HK-2 (cell line): ENCODE data around the gene SH3BGRL3.

Experiments
- DNase-seq: peaks from one replicate; pipeline ENCODE4 v3.0.0-alpha.2; 2018; ENCODE audit not compliant: unreplicated experiment

Gene SH3BGRL3

GRCh38 chr1:26277719-26278118, 2.2 kb upstream of the SH3BGRL3 start:
- DNase-seq: no peak

DNA sequence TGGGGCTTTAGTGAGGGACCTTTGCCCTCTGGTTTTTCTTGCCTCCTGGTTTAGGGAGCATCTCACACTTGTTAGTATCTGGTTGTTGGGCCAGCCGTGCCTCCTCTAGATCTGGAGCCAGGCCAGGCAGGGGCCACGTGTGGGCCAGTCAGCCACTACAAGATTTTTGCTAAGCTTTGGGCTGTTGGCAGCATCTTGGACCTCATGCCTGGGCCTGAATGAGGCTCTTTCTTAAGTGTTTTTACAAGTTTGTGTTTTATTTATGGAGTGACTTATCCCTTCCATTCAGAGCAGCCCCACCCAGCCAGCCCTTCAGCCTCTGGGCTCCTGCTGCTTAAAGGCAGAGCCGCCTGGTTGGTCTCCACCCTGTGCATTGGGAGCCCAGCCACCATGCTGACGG, 1.6 kb upstream of the SH3BGRL3 start:
- no peak for DNase-seq

DNA sequence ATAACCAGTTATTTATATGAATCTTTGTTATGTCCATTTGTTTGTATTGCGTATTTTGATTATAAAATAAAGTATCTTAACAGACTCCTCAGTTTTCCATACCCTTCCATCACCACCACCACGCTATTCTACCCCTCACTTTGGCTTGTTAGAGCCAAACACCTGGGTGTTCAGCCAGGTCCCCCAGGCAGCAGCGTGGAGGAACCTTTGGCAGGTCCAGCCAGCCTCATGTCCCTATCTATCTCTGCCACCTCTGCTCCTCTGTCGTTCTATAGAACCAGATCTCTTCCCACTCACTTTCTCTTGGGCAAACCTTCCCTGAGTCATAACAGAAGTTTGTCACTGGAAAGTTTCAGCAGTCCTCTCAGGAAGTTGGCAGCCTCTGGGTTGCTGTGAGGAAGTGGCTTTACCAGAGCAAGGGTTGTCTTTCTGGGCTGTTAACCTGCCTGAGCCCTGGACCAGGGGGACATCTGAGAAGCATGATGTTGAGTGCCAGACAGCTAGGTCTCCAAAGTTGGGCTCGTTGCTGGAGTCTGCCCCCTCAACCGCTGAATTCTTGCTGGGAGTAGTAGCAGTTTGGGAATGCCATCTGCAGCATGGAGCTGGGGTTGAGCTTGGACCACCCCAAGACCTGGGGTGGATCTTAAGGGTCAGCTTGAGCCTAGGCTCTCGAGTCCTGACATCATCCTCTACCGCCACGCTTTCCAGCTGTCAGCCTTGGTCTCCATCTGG, 996 bp upstream of the SH3BGRL3 start:
- DNase-seq: no peak

- DNase-seq: peak; percentile 68
Measured at GRCh38 chr1:26280333-26281042, 602 bp downstream of the SH3BGRL3 start.

GRCh38 chr1:26281091-26281958, 1.4 kb downstream of the SH3BGRL3 start:
- DNase-seq: no peak

DNA sequence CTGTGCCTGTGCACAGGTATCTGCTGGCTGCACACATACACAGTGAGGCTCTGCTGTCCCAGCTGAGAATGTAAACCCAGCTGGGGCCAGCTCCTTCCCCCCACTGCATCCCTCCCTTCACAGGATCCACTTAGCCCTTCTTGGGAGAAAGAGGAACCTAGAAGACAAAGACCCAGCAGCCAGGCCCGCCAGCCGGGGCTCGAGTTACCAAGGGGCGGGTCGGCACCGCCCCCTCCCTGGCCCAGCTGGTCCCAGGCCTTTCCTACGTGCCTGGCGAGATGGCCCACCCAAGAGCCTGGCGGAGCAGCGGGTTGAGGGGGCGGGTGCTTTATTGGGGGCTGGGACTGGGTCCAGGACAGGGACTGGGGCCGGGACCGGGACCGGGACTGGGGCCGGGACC, 2.1 kb downstream of the SH3BGRL3 start:
- no peak for DNase-seq

GRCh38 chr1:26282401-26282918, 2.6 kb downstream of the SH3BGRL3 start:
- no peak for DNase-seq

DNA sequence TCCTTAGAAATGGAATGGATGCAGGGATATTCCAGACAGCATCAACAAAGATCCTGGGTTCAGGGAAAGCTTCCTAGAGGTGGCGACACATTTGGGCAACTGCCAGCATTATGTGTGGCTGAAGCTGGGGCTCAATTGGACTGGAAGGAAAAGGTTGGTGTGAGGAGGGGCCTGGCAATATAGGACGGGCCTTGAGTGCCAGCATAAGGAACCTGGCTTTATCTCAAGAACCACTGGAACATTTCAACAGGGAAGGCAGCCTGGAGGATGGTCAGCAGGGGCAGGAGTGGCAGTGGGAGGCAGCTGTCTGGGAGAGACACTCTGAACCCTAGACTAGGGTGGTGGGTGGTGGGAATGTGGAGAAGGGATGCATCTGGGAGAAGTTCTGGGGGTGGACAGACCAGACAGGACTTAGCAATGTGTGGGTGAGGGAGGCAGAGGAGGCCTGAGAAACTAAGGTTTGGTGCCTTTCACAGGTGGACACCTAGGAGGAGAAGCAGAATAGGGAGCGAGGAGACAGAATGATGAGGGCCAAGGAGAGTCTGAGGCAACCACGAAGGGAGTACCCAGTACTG, 3.5 kb downstream of the SH3BGRL3 start:
- no peak for DNase-seq

DNA sequence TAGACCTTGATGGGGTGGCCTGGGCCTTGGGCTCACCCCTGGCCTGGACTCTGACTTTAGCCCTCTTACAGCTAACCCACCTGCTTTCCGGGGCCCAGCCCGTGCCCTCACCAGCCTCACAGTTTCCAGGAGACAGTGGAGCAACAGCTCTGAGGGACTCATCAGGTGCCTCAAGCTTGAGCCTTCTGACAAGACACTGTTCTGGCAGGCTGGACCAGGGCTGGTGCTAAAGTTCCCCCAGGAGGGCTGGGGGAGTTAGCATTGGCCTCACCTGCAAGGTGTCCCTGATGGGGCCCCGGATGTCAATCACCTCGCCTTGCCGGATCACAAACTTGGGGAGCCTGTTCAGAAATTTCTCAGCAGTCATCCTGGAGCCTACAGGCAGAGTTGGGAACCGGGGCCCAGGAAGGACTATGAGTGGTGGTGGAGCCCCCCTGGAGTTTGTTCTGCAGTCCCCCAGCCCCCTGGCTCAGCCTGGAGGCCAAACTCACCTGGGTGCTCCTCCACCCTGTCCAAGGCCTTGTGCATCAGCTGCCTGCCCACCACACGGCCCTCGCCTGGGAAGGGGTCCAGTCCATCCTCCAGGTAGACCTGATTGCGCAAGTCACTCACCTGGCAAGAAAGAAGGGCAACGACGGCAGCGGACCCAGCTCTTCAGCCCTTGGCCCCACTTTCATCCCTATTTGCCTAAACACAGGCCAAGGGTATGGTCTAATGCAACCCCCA, 4.1 kb downstream of the SH3BGRL3 start:
- DNase-seq: no peak

GRCh38 chr1:26284597-26285347, 4.9 kb downstream of the SH3BGRL3 start:
- DNase-seq: peak; percentile 90

GRCh38 chr1:26285366-26286063, 5.6 kb downstream of the SH3BGRL3 start:
- no peak for DNase-seq

DNA sequence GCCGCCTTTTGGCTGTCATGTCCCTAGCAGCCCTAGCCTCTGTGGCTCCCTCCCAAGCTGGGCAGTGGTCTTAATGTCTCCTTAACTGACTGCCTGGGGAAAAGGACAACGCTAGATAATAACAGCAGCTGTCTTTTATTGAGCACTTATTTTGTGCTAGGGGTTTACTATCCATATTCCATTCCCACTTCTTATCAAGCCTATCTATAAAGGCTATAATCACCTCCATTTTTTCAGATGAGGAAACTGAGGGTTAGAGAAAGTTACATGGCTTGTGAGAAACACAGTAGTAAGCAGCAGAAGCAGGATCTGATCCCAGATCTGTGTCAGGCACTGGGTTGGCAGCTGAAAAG, 6.2 kb downstream of the SH3BGRL3 start:
- no peak for DNase-seq

DNA sequence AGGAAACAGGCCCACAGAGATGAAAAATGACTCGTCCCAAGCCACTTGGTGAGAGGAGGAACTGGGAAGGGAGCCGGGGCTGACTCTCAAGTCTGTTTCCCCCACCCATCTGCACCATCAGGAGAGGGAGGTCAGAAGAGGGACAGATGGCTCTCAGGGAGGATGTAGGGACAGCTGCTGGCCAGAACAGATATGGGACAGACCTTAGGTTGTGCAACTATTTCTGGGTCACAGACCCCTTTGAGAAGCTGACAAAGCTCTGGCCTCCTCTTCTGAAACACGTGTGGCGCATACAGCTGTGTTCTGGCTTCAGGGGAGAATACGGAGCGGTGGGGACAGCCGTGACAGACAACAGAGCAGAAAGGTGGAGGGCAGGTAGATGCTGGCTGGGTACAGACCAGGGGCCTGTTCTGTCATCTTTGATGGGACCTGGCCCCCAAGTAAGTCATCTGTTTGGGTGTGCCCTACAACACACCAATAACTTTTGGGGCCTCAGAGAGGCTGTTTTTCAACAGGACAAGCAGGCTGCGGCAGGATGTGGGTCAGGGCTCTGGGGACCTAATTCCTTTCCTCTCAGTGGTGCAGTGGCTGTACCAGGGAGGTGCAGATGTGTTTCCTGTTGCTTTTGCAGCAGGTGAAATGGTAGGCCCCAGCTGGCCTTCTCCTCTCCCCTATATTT, 7.3 kb downstream of the SH3BGRL3 start:
- no peak for DNase-seq

DNA sequence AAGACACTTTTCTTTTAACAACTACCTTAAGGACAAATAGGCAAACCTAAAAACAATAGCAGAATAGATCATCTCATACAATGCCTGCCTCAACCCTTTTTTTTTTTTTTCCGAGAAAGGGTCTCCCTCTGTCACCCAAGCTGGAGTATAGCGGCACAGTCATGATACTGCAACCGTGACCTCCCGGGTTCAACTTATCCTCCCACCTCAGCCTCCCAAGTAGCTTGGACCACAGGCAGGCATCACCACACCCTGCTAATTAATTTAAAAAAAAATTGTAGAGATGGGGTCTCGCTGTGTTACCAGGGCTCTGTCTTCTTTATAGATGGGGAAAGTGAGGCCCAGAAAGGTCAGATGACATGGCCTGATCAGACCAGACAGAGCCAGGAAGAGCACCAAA, 7.9 kb downstream of the SH3BGRL3 start:
- no peak for DNase-seq

DNA sequence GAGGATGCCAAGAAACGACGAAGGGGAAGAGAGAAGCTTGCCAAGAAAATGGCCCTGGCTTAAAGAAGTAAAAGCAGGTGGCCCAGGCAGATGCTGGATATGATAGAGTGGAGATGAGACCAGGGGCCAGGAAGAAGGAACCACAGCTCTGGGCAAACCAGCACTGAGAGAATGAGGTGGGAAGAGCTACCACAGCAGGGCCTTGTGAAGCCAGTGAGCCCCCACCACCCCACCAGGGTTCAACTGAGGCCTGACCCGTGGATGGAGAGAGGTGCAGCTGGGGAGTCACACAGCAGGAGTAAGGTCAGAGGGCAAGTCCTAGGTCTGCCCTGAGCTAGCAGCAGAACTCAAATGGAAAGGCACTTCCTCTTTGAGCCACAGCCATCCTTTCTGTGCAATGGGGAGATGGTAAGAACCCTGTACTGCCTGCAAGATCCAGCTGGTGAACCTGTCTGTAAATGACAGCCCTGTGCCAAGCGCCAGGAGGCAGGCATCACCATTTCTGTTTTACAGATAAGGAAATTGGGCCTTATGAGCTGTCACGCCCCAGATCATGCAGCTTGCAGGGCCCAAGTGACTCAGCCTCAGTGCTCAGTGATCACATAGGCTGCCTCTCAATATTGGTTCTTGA, 8.5 kb downstream of the SH3BGRL3 start:
- no peak for DNase-seq

GRCh38 chr1:26289158-26290059, 9.5 kb downstream of the SH3BGRL3 start:
- no peak for DNase-seq

DNA sequence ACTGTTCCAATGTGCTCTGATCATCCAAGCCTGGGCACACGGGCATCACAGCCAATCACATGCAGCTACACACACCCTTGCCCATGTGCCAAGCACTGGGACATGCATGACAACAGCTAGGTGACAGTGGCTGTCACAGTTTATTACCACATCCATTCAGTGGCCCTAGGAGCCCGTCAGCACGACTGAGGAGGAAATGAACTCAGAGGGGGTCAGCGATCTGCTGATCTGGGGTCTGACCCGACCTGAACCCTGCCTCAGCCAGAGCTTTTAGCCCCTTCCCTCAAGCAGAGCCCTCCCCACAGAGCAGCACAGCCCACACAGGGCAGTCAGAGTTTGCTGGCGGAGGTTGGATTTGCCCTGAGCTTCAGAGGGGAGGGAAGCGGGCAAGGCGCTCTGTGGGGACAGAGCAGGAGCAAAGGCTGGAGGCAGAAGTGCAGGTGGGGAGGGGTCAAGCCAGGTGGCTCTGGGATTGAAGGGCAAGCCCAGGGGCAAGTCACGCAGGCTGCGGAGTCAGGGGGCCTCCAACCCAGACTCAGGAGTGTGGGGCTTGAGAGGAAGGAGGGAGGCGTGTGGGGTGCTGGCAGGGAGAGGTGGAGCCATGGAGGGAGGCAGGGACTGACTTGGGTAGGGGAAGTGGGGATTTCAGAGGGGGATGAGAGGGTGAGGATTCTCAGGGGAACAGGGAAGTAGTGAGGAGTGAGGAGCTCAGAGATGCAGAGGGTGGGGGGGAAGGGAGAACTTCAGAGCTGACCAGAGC, 10.4 kb downstream of the SH3BGRL3 start:
- no peak for DNase-seq
